GM21515 (cell line): ENCODE measurements around the gene INTS11.

Experiments used
- ATAC-seq: cut with Tn5 transposase; IDR thresholded peaks from one replicate; pipeline ENCODE4 v1.9.1; 2021; ENCODE audit not compliant: unreplicated experiment

The INTS11 gene

GRCh38 chr1:1345384-1345783, 20.9 kb upstream of the INTS11 start:
- ATAC-seq, result no peak

GRCh38 chr1:1344655-1345361, 20.3 kb upstream of the INTS11 start:
- no peak for ATAC-seq

GRCh38 chr1:1343811-1344421, 19.5 kb upstream of the INTS11 start:
- ATAC-seq, result no peak

GRCh38 chr1:1342584-1343115, 18.2 kb upstream of the INTS11 start:
- no peak for ATAC-seq

GRCh38 chr1:1342061-1342562, 17.7 kb upstream of the INTS11 start:
- ATAC-seq, result no peak

GRCh38 chr1:1341549-1342021, 17.1 kb upstream of the INTS11 start:
- no peak for ATAC-seq

- ATAC-seq, result no peak
Measured at GRCh38 chr1:1340791-1341548, 16.5 kb upstream of the INTS11 start.

- ATAC-seq, result no peak
Measured at GRCh38 chr1:1340185-1340584, 15.7 kb upstream of the INTS11 start.

GRCh38 chr1:1338278-1338677, 13.8 kb upstream of the INTS11 start:
- ATAC-seq, result no peak

- no peak for ATAC-seq
Measured at GRCh38 chr1:1337793-1338147, 13.3 kb upstream of the INTS11 start.

GRCh38 chr1:1336931-1337792, 12.7 kb upstream of the INTS11 start:
- ATAC-seq, result no peak

- no peak for ATAC-seq
Measured at GRCh38 chr1:1336446-1336845, 12.0 kb upstream of the INTS11 start.

GRCh38 chr1:1335792-1336248, 11.4 kb upstream of the INTS11 start:
- ATAC-seq, result no peak

GRCh38 chr1:1335283-1335682, 10.8 kb upstream of the INTS11 start:
- ATAC-seq, result no peak

GRCh38 chr1:1334835-1335234, 10.4 kb upstream of the INTS11 start:
- ATAC-seq, result no peak

GRCh38 chr1:1333551-1334241, 9.2 kb upstream of the INTS11 start:
- ATAC-seq, result no peak

- ATAC-seq, result no peak
Measured at GRCh38 chr1:1332774-1333480, 8.5 kb upstream of the INTS11 start.

- ATAC-seq, result no peak
Measured at GRCh38 chr1:1332031-1332755, 7.7 kb upstream of the INTS11 start.
